Activated CD8-positive, alpha-beta memory T cell treated with anti-CD3 and anti-CD28 coated beads for 1 hour (primary cell): ENCODE data around the gene KRTAP19-8.

Source experiments
- DNase-seq, 2 donors: peaks; one replicate each; pipeline ENCODE4 v3.0.0-alpha.2; 2020; ENCODE audit warnings: low read depth in 1 of 2; ENCODE audit errors: extremely low read depth in 1 of 2

The KRTAP19-8 gene, protein sequence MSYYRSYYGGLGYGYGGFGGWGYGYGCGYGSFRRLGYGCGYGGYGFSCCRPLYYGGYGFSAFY

DNA sequence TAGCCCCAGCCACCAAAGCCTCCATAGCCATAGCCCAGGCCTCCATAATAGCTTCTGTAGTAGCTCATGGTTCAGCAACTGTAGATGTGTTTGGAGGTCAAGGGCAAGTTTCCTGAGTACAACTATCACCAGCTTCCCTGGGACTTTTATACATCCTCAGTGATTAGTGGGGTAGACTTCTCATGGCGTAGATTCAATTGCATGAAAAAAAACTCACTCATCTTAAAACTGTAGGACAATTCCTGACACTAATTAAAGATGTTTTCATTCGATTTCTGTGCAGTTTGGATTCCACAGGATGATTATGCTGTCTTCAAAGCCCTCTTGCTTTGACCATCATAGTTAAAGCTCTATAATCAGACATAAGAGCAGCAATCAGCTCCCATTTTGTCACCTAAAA is at the start of gene KRTAP19-8:
KRTAP19-8 (minus strand) TSS at position 101 of the 400 bp plus-strand sequence; CDS start at position 68, 33 bp downstream.
- no peak for DNase-seq

DNA sequence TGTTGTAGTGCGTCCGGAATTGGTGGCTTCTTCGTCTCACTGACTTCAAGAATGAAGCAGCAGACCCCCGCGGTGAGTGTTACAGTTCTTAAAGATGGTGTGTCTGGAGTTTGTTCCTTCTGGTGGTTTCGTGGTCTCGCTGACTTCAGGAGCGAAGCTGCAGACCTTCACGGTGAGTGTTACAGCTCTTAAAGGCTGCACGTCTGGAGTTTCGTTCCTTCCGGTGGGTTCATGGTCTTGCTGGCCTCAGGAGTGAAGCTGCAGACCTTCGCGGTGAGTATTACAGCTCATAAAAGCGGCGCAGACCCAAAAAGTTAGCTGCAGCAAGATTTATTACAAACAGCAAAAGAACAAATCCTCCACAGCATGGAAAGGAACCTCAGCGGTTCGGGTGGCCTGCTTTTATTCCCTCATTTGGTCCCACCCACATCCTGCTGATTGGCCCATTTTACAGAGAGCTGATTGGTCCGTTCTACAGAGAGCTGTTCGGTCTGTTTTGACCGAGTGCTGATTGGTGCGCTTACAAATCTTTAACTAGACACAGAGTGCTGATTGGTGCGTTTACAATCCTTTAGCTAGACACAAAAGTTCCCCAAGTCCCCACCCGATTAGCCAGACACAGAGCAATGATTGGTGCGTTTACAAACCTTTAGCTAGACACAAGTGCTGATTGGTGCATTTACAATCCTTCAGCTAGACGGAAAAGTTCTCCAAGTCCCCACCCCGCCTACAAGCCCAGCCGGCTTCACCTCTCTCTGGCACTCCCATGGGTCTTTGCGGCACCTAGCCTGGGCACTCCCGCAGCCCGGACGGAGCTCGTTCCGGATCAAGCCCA is 49.6 kb upstream of the KRTAP19-8 start:
- DNase-seq, result no peak

DNA sequence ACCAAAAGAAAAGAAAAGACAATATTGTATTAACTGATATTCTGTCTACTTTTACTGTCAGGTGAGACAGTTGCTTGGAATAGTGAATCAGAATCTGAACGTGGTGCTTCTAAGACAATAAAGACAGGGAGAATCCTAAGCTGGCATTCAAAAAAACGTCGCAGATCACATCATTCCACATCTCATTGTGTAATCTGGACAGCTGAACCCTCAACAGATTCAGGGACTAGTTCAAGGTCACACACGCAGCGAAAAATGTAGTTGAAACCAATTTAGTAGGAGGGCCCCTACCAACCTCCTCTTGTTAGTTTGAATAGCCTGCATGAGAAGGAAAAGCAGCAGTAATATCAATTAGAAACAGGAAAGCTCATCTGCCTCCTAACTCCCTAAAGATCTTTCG is 46.4 kb upstream of the KRTAP19-8 start:
- no peak for DNase-seq

DNA sequence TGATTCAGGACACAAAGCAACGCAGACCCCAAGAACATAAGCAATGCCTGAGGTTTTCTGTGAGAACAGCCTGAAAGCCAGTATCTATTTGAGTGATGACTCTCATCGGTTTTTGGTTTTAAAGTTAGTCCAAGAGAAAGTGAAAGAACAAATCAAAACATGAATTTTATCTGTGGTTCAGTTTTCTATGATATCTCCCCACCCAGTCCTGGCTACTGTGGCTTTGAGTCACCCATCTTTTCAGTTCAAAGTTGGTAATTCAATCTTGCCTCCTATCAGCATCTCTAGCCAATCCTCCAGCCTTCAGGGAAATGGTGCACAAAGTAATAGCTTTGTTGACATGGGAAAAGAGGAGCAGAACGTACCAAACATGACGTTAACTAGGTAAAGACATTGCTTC is 40.5 kb upstream of the KRTAP19-8 start:
- no peak for DNase-seq

DNA sequence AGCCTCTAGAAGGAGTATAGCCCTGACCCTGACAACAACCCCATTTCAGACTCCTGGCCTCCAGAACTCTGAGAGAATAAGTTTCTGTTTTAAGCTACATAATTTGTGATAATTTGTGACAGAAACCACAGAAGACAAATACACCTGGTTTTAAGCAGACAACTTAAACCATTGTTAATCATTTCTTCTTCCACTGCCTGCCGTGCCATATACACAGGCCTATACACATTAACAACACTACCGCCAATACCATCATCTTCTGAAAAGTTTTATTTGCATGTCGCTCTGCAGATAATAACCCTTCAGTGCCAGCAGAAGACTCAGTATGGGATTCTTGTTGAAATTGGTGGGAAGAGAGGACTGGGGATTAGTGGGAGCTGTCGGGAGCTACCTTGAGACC is 39.9 kb upstream of the KRTAP19-8 start:
- no peak for DNase-seq

DNA sequence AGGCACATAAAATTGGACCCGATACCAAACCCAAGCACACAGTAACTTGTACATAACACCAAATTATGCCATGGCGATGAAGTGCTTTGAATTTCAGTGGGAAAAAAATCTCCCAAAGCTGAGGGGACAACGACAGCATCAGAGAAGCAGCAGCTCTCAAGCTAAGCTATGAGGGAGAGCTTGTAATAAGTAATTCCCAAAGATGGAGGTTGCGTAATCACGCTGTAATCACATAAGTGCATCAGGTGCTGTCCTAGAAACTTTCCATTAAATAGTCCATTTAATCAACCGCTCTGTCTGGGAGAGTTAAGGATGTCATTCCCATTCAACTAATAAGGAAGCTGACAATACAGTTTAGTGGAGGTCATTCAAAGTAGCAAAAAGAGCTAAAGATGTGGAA is 37.6 kb upstream of the KRTAP19-8 start:
- no peak for DNase-seq

DNA sequence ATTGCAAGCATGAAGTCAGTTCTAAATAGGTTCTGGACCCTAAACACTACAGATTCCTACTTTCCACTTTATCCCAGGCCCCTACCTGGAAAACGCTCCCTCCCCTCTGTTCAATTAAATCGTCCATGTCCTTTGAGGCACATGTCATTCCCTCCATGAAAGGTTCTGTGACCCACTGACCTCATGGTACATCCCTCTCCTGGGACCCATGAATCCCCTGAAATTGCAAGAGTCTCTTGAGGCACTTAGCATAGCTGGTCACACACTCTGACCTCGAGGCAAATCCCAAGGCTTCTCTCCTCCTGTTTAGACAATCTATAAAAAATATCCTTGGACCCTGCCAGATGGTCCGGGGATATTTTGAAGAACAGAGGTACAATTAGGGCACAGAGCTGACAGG is 34.3 kb upstream of the KRTAP19-8 start:
- DNase-seq, result no peak

DNA sequence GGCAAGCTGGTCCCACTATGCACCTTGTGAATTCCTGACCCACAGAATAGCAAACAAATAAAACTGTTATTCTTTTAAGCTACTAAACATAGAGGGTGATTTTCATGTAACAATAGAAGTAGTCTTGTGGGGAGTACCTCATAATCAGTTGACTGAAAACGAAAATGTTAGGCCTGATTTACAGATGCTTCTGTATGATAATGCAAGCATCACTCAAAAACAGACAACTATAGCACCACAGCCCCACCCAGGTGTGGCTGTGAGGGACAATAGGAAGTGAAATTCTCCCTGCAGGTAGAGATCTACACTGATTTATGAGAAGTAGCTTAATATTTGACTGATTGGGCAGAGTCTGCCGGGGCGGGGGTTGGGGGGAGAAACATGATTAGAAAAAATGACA is 26.5 kb upstream of the KRTAP19-8 start:
- DNase-seq, result no peak

DNA sequence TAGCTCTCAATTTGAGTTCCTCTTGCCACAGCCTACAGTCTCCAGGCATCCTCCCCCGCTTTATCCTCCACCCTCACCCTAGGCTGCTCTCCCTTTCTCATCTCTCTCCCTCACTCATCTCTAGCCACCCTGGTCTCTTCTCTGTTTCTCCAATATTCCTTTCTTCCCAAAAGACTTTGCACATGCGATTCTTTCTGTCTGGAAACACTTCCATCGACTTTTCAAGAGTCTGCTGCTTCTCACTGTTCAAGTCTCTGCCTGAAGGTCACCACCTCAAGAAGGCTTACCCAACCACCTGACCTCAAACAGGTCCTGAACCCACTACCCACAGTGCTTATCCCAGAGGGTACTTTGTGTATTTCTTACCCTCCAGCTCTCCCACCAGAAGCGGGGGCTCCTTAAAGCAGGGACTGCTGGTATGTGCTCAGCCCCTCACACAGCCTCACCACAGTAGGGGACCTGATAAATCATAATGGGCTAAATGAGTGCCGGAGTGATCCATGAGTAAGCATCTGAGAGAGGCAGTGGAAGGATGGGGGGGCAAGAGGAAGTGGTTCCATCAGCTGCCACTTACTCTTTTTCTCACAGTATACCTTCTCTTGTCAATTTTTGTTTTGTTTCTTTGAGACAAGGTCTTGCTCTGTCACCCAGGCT is 14.3 kb upstream of the KRTAP19-8 start:
- no peak for DNase-seq

DNA sequence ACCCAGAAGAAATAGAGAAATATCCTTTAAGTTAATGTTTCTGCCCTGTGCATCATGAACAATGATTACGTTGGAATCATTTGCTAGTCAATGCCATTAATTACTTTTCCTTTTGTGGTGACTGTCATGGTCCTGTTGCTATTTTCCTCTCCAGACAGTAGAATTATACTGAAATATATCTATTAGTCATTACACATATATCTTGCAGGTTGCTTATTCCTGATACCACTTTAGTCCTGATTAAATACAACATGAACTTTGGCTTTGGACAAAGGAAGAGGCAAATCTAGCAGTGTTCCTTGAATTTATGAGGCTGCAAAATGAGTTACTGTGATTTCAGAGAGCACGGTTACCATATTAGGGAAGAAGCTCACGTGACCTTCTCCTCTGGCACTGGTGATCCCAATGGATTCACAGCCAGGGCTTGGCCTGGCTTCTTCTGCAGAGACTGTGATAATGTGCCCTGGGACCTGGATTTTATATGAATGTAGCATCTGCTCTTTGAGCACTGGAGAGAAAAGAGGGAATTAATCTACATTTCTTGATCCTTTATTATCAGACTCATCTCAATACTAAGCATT is 12.4 kb upstream of the KRTAP19-8 start:
- no peak for DNase-seq

DNA sequence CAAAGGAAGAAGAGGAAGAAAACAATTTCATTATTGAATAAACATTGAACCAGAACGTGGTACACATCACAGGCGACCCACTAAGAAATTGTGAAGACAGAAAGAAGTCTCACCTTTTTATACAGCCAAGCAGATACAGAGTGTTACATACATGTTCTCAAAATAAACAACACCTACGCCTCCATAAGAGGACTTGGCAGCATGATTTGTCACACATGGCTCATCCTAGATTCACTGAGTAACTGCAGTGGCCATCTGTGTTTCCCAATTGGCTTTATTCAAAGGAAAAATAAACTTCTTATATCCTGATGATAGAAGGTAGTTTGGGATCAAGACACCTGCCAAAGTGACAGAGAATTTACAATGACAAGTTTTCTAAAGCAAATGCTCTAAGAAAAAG is 7.6 kb upstream of the KRTAP19-8 start:
- DNase-seq, result no peak

DNA sequence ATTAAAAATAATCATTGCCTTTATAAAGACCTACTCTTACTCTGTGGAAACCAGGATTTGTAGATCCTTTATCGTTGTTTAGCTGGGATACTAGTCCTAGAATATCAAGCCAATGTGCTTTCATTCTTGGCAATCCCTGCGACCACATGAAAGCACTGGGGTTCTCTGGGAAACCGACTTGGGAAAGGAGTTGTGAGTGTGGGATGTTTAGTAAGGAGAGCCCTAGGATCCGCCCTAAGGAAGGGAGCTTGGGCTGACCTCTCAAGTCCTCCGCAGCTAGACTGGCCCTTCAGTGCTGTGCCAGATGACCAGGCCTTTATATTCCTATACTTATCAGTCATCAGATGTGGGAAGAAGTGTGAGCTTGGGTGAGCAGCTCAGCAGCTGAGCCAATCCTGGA is 5.2 kb upstream of the KRTAP19-8 start:
- no peak for DNase-seq

DNA sequence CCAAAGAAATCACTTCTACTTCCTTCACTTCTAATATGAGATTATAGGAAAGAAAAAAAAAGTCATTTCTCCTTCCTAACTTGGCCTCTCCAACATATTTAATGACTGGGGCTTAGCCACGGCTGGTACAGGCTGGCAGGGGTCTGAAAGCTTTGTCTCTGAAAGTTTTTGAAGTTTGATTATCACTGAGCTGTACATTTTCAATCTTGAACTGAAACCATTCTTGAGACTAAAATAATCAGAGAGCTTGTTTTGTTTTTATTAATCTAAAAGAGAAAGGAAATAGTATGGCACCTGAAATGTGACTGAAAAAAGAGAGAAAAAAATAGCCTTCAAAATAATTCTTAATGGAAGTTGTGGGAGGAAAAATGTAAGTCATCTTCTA is 3.8 kb upstream of the KRTAP19-8 start:
- DNase-seq, result no peak

DNA sequence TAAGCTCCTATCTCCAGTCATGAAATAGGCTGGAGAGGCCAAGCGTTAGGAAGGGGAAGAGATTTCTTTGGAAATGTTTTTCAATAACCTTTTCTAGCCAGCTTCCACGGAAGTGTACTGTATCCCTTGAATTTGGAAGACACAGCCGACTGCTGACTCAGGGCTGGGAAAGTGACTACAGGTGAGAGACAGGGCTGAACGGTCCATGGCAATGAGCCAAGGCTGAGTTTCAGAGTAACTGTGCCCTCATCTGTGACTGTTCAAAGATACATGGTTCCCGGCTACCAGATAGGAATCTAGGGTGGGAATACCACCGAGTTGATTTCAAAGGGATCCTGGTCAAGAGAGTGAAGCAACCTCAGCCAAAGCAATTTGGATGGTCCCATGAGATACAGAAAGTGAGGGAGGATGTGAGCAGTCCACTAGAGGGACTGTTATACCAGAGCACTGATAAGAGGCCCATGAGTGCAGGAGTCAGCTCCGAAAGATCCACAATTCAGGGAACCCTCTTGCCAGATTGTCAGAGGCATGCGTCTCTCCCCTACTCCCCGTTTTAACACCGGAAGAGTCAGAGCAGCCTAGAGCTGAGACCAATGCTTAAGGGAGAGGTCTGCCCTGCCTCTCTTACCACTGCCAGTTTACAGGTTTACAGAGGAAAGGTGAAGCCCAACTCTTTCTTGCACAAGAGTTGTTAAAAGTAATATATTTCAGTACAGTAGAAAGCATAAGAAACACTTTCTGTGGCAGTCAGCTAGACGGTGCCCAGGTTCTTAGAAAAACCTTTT is 3.2 kb upstream of the KRTAP19-8 start:
- no peak for DNase-seq

DNA sequence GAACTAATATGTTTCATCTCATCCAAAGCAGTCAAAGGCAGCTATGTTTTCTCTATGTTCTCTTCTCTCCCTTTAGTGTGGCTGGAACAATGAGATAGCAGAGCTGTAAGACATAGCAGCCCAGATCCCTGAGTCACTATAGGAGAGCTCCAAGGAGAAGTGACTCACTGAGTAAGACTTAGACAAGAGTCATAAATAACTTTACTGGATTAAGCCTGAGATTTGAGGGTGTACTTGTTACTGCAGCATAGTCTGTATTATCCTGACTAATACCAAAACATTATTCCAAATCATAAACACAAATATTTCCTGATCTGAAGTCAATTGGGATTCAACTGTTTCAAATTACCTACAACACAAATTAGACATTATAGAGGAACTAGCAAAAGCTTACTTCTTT is 3.9 kb downstream of the KRTAP19-8 start:
- DNase-seq, result no peak

DNA sequence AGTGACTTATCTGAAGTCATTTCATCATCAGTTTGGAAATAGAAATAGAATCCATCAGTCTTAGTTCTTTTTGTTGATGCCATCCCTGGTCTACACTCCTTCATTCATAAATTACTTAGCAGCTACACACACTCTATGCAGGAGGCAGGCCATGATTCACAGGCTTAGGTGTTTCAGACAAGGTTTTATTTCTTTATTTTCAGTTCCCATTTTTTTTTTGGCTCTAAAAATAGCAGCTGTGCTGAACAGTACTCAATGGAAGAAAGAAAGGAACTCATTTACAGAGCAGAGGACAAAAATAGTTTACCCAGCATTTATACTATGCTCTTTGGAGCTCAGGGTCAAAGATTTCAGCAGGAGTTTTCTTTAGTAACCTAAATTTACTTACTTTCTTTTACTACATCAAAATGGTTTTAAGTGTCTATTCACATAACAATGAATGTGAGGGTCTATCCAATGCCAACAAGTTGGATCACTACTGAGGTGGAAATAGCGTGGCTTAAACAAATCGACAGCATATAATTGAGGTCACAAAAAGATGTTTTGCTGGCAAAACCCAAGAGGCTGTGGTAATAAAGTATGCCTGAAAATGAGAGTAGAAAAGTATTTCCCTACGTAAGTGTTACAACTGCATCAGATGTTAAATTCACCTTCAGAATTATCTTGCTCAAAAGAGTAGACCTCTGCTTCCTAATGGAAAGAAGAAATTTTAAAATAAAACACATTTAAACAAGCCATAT is 7.7 kb downstream of the KRTAP19-8 start:
- no peak for DNase-seq

DNA sequence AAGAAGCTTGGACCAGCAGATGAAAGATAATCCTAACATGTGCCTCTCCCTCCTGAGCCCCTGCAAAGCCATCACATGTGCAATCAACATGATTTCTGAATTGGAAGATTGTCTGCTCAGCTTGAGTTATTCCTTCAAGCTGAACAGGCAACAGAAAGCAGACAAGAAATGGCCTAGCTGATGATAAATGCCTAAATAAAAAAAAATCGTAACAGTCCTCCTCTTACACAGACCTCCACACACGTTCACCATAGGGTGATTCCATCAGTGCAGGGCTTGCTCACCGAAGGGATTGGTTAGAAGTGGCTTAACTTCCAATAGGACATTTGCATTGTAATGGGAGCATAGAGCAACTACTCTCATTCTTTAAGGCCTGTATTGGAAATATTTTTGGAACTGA is 14.6 kb downstream of the KRTAP19-8 start:
- no peak for DNase-seq

DNA sequence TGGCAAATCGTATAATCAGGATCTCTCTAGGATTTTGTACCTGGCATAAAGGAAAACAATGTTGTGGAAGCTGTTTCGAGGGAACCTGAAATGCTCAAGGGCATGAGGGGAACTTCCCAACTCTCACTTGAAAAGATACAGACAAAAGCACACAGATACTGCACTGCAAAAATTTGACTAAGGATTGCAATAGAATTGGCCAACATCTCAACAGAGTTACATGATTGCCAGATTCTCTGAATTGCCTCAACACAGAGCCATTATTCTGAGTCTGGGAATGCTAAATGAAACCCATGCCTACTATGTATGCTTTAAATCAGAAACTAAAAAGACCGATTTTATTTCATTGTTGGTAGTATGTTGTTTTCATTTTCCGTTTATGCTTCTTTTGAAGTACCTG is 16.0 kb downstream of the KRTAP19-8 start:
- DNase-seq, result no peak

DNA sequence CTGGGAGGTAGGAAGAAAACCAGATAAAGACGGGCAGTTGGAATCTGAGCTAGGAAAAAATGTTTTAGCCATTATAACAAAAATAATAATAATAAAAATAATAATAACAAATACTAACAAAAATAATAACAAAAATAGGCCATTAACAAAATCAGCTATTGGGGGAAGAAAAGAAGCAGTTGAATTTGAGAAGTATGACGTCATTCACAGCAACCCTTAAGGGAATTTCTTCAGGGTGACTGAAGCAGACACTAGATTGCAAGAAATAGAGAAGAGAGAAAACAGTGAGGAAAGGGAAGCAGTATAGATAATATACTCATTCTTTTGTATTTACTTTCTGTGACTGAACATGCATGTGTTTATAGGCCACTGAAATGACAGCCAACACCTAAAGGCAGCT is 20.0 kb downstream of the KRTAP19-8 start:
- no peak for DNase-seq

DNA sequence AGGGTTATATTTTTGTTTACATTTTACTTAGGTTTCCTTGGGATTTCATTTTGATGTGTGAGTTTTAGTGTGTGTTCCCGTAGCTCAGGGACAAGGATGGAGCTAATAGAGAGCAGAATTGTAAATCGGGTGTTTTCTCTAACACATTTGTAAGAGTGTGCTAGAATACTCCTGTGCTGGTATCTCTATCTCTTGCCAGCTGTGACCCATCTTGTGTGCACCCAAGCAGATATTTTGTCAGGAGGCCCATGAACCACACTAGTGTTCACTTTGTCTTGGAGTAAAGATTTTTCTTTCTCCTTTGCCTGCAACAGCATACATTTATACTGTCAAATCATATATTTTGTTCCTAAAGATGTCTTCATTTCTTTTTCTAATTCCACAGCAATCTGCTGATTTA is 23.4 kb downstream of the KRTAP19-8 start:
- DNase-seq, result no peak
